ENCODE data around the gene NINJ2. TPM values are rescaled to one million over a fixed set of nuclear protein-coding genes. Genes with fewer than 3 reads are reported as not detected.

The NINJ2 gene
- total RNA-seq, 4 donors from 2014 or later: 0.49 to 7.2 (median 2.0) TPM

DNA sequence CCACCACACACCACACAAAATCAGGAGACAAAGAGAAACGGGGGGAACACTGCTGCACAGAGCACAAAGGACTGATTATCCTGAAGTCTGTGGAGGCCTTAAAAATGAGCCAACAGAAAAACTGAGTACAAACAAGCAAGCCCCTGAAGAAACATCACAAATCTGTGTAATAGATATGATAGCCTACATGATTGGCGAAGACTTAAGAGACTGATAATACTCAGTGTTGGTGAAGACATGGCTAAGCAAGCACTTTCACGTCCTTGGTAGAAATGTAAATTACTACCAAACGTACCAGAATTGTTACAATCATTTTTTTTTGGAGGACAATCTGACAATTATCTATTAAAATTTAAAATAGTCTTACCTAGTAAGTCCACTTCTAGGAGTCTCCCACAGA, 74.6 kb downstream of the NINJ2 start:
- DNase-seq: no peak
- intact Hi-C loops (cut with DNase I): no loop called here

DNA sequence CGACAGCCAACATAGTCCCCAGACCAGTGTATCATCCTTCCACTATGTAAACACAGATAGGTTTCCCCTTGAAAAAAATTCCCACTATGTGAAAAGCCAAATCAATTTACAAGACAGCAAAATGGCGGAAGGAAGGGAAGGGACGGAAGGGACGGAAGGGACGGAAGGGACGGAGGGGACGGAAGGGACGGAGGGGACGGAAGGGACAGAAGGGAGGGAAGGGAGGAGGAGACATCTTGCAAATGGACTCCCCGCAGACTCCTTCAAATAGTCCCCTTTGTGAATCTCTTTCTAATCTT, 75.3 kb downstream of the NINJ2 start:
- 90 to 91% methylated on average over 9 to 10 of the region's 10 CpGs for WGBS, 2 donors
- intact Hi-C loops (cut with DNase I): no loop called here

More for the DNA sequence above, 74.6 kb downstream of the NINJ2 start:
- Histone ChIP-seq H3K27ac (no peak overlapping the region), H3K4me3 (replicated peaks in 1 of 3) (no peak overlapping the region), H3K4me1 (no peaks in the 10 kb centered on the region), H3K27me3 (no peaks in the 10 kb centered on the region), H3K9me3 (no peaks in the 10 kb centered on the region), H3K36me3 (no peaks in the 10 kb centered on the region)
- 92 to 96% methylated on average over 4 of the region's 4 CpGs for WGBS, 2 donors
- no peak for TF ChIP-seq POLR2A (IDR thresholded peaks at IDR 0.05)
- TF ChIP-seq, protein P1, sequence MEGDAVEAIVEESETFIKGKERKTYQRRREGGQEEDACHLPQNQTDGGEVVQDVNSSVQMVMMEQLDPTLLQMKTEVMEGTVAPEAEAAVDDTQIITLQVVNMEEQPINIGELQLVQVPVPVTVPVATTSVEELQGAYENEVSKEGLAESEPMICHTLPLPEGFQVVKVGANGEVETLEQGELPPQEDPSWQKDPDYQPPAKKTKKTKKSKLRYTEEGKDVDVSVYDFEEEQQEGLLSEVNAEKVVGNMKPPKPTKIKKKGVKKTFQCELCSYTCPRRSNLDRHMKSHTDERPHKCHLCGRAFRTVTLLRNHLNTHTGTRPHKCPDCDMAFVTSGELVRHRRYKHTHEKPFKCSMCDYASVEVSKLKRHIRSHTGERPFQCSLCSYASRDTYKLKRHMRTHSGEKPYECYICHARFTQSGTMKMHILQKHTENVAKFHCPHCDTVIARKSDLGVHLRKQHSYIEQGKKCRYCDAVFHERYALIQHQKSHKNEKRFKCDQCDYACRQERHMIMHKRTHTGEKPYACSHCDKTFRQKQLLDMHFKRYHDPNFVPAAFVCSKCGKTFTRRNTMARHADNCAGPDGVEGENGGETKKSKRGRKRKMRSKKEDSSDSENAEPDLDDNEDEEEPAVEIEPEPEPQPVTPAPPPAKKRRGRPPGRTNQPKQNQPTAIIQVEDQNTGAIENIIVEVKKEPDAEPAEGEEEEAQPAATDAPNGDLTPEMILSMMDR (IDR thresholded peaks at IDR 0.05): no peak

DNA sequence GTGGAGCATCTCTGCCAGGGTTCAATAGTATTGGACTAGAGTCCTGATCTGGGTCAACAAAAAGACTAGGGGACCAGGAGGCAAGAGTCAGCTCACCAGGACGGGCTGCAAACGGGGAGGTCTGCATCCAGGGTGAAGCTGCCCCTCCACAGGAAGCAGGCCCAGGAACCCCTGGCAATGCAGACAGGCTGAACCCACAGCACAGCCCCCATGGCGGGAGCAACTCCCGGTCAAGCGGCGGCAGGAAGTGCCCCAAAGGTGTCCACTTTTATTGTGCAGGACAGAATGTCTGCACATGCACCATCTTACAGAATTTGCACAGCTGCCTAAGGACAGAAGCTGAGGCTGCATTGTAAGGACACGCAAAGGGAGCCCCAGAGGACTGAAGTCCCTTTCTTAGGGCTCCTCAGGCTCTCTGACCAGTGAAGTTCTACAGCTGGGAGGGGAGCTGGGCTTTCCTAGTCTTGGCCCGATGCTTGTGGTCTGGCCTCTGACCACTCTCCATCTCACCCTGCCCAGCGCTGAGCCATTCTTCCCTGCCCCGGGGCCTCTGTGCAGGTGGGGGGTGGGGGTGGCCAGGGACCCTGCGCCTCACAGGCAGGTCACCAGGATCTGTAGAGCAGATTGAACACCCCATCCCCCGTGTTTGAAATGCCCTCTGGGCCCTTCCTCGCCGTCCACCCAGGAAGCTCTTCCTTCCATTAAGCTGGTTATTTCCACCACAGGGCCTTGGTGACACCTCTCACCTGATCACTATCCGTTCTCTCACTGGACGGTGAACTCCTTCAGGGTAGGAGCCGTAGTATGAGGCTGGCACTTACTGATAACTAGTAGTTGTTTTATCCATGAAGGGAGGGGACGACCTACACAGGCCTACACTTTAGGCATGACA, 75.9 kb downstream of the NINJ2 start:
- Histone ChIP-seq H3K9me3 (no peaks in the 10 kb centered on the region), H3K4me3 (replicated peaks in 1 of 3) (no peak overlapping the region), H3K27me3 (no peaks in the 10 kb centered on the region), H3K27ac (no peak overlapping the region), H3K4me1 (no peaks in the 10 kb centered on the region), H3K36me3 (no peaks in the 10 kb centered on the region)
- intact Hi-C loops (cut with DNase I): no loop called here
- TF ChIP-seq, protein P1 (IDR thresholded peaks at IDR 0.05): no peak
- no peak for TF ChIP-seq POLR2A (IDR thresholded peaks at IDR 0.05)
- 84 to 86% methylated on average over 9 to 18 of the region's 18 CpGs for WGBS, 2 donors
- DNase-seq: no peak

More for the DNA sequence above, 75.3 kb downstream of the NINJ2 start:
- Histone ChIP-seq H3K27me3 (no peaks in the 10 kb centered on the region), H3K36me3 (no peaks in the 10 kb centered on the region), H3K27ac (no peak overlapping the region), H3K4me1 (no peaks in the 10 kb centered on the region), H3K9me3 (no peaks in the 10 kb centered on the region), H3K4me3 (replicated peaks in 1 of 3) (no peak overlapping the region)
- no peak for DNase-seq
- TF ChIP-seq, protein P1 (IDR thresholded peaks at IDR 0.05): no peak
- no peak for TF ChIP-seq POLR2A (IDR thresholded peaks at IDR 0.05)

DNA sequence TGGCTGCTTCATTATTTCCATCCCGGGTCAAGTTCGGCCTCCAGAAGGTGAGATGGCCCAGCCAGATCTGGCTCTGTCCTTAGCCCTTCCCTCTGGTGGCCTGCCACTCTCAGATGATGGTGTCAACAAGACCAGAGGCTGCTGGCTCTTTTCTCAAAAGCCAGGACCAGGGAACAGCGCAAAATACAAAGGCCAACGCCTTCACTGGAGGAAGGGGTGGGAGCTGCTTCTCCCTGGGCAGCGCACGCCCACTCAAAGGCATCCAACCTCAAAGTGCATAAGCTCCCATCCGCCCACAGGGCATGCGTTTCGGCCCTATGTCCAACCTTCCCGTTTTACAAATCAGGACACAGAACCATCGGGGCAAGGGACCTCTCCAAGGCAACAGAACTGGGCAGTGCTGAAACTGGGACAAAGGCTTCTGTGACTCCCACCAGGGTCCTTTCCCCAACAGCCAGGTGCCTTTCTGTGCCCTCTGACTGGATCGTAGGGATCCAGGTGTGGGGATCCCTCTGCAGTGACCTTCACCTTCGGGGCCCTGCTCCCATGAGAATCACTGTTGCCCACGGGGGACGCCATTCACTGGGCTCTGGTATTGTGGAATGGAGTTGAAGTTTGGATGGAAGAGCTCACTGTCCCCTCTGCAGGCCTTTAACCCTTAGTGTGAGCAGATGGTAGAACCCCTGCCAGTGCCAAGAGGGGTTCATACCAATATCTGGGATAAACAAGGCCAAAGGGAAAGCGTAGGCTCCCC, 76.8 kb downstream of the NINJ2 start:
- Histone ChIP-seq H3K27me3 (no peaks in the 10 kb centered on the region), H3K4me3 (replicated peaks in 1 of 3) (no peak overlapping the region), H3K4me1 (no peaks in the 10 kb centered on the region), H3K9me3 (no peaks in the 10 kb centered on the region), H3K27ac (no peak overlapping the region), H3K36me3 (no peaks in the 10 kb centered on the region)
- DNase-seq: no peak
- TF ChIP-seq POLR2A (IDR thresholded peaks at IDR 0.05): no peak
- 88 to 94% methylated on average over 12 to 16 of the region's 16 CpGs for WGBS, 2 donors
- intact Hi-C loops (cut with DNase I): no loop called here

DNA sequence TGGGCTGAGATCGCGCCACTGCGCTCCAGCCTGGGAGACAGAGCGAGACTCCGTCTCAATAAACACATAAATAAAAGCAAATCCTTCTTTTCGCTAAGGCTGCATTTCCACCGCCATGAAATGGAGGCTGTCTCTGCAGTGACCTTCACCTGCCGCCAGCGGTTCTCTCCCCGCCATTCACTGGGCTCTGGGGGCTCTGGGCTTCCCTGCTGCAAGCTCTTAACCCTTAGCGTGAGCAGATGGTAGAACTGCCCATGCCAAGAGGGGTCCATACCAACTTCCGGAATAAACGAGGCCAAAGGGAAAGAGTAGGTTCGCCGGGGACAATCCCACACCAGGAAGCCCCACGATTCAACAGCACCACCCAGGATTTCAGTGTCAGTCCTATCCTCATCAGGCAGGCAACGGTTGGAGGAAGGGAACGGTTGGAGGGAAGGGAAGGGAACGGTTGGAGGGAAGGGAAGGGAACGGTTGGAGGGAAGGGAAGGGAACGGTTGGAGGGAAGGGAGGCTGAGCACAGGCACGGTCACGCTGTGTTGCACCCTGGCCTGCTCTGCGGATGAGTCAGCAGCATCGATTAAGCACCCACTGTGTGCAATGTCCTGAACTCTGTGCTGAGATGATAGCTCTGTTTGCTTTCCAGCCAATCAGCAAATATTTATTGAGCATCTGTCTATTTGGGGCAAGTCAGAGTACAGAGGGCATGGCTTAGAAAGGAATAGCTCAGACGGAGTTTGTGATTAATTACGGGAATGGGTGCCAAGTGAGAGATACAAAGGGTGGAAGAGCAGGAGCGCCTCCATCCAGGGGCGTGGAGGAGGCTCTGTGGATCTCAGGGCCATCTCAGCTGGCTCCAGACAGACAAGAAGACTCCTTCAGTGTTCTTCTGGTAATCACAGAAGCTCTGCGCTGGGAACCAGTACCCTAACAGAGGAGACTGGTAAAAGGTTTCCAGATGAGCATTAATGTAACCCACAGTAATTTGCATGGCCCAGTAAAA, 77.9 kb downstream of the NINJ2 start:
- no peaks in the 10 kb centered on the region for H3K36me3 ChIP-seq
- 88 to 90% methylated on average over 30 of the region's 30 CpGs for WGBS, 2 donors
- no peaks in the 10 kb centered on the region for H3K4me1 ChIP-seq
- no peaks in the 10 kb centered on the region for H3K27me3 ChIP-seq
- no peak overlapping the region for H3K4me3 ChIP-seq (replicated peaks in 1 of 3)
- no peak for TF ChIP-seq POLR2A (IDR thresholded peaks at IDR 0.05)
- TF ChIP-seq, protein P1 (IDR thresholded peaks at IDR 0.05): no peak
- intact Hi-C loops (cut with DNase I): no loop called here
- H3K9me3 ChIP-seq: no peaks in the 10 kb centered on the region
- H3K27ac ChIP-seq: no peak overlapping the region
- DNase-seq: no peak
